Posterior cingulate gyrus (tissue), 11 donors: ENCODE measurements around the gene PRRC2B.
"Not testable (repeated sequence)": the region's sequence is repeated elsewhere in the genome, so short reads cannot be mapped to it uniquely, and the experiment has no call there.

Source experiments
- DNase-seq, 10 donors: peaks; one replicate each; pipeline versions ENCODE4 v3.0.0 to v3.0.0-alpha.2; 2020 to 2021; ENCODE audit warnings: mixed read lengths in 3 of 10
- intact Hi-C: fragments of 100-400 bp; cut with DNase I; formaldehyde crosslinking; loops from one replicate; pipeline ENCODE4 v1.15.1; 2023

PRRC2B gene

GRCh38 chr9:131393622-131394463 is at the start of gene PRRC2B:
TSS of gene PRRC2B (plus strand) at chr9:131394086. CDS start at chr9:131430145, 36,059 bp downstream.
- intact Hi-C loops: loop anchor here (1.0 to 2.0 kb wide), 3 partner anchors 10 to 21 kb away; no protein-coding TSS in a partner anchor
- DNase-seq: peak; percentile 68 to 96 (median 76)

GRCh38 chr9:131344931-131345535 is 48.9 kb upstream of the PRRC2B start:
- peak in 3 of 10 donors; percentile 2 to 61 (median 29) for DNase-seq
- intact Hi-C loops: not testable (repeated sequence)

GRCh38 chr9:131346559-131346958 is 47.3 kb upstream of the PRRC2B start:
- peak in 1 of 10 donors; percentile 25 for DNase-seq
- intact Hi-C loops: no loop called here

GRCh38 chr9:131347376-131348020 is 46.4 kb upstream of the PRRC2B start:
- peak in 2 of 10 donors; percentile 74 to 79 for DNase-seq
- intact Hi-C loops: no loop called here

- DNase-seq: peak in 3 of 10 donors; percentile 30 to 67 (median 54)
- intact Hi-C loops: no loop called here
These were observed 45.0 kb upstream of the PRRC2B start for GRCh38 chr9:131348631-131349521.

GRCh38 chr9:131349522-131349880 is 44.4 kb upstream of the PRRC2B start:
- DNase-seq: peak in 1 of 10 donors; percentile 78
- intact Hi-C loops: no loop called here

- intact Hi-C loops: loop anchor here (5.0 kb wide), 2 partner anchors 127 to 392 kb away; partner anchors contain the start of gene RAPGEF1
- DNase-seq: peak; percentile 79 to 98 (median 91)
These were observed 43.9 kb upstream of the PRRC2B start for GRCh38 chr9:131349881-131350563.

GRCh38 chr9:131356479-131356878 is 37.4 kb upstream of the PRRC2B start:
- intact Hi-C loops: not testable (repeated sequence)
- DNase-seq: peak in 1 of 10 donors; percentile 29

- DNase-seq: peak in 2 of 10 donors; percentile 26 to 32
- intact Hi-C loops: no loop called here
These were observed 35.3 kb upstream of the PRRC2B start for GRCh38 chr9:131358556-131358955.

GRCh38 chr9:131361202-131361833 is 32.6 kb upstream of the PRRC2B start:
- peak in 3 of 10 donors; percentile 29 to 52 (median 36) for DNase-seq

GRCh38 chr9:131365546-131365945 is 28.3 kb upstream of the PRRC2B start:
- DNase-seq: peak in 2 of 10 donors; percentile 17 to 18
- intact Hi-C loops: no loop called here

More at GRCh38 chr9:131361202-131361833, 32.6 kb upstream of the PRRC2B start:
- intact Hi-C loops: no loop called here

GRCh38 chr9:131366761-131367401 is 27.0 kb upstream of the PRRC2B start:
- DNase-seq: peak in 4 of 10 donors; percentile 36 to 69 (median 53)
- intact Hi-C loops: no loop called here

GRCh38 chr9:131367450-131367849 is 26.4 kb upstream of the PRRC2B start:
- DNase-seq: peak in 1 of 10 donors; percentile 6
- intact Hi-C loops: no loop called here

GRCh38 chr9:131370638-131371037 is 23.2 kb upstream of the PRRC2B start:
- no peak for DNase-seq
- intact Hi-C loops: loop anchor here (10.0 kb wide), 1 partner anchor 104 kb away; no protein-coding TSS in a partner anchor

GRCh38 chr9:131372599-131372973 is 21.3 kb upstream of the PRRC2B start:
- DNase-seq: not testable (repeated sequence)
- intact Hi-C loops: loop anchor here (10.0 kb wide), 1 partner anchor 102 kb away; no protein-coding TSS in a partner anchor

- DNase-seq: not testable (repeated sequence)
- intact Hi-C loops: loop anchor here (10.0 kb wide), 1 partner anchor 100 kb away; no protein-coding TSS in a partner anchor
These were observed 19.2 kb upstream of the PRRC2B start for GRCh38 chr9:131374638-131375037.

GRCh38 chr9:131379056-131379455 is 14.8 kb upstream of the PRRC2B start:
- DNase-seq: no peak
- intact Hi-C loops: loop anchor here (2.0 to 10.0 kb wide), 2 partner anchors 14 to 96 kb away; no protein-coding TSS in a partner anchor
